Activated naive CD4-positive, alpha-beta T cell treated with anti-CD3 and anti-CD28 coated beads, Interleukin-2, amount 10 ng/mL, durations not matched to agents 7 days and 5 days (primary cell): ENCODE data around the gene NBL1.

ENCODE experiments used
- CTCF ChIA-PET: fragments of 350-600 bp; sonication (Branson Sonifier 250); formaldehyde crosslinking; loops from one replicate; lab custom pipeline; 2021; ENCODE audit warnings: antibody characterized with exemption; lab: Charles Lee
- DNase-seq: peaks from one replicate; pipeline ENCODE4 v3.0.0-alpha.2; 2020
- H3K27ac Mint-ChIP-seq: one replicate; pipeline ENCODE4 v1.8.0; 2021; ENCODE audit warnings: mild to moderate bottlenecking, moderate library complexity, mixed read lengths
- H3K27me3 Mint-ChIP-seq: one replicate; pipeline ENCODE4 v1.8.0; 2021; ENCODE audit warnings: mild to moderate bottlenecking, mixed read lengths
- H3K36me3 Mint-ChIP-seq: one replicate; pipeline ENCODE4 v1.8.0; 2021; ENCODE audit warnings: mixed read lengths
- H3K4me1 Mint-ChIP-seq: one replicate; pipeline ENCODE4 v1.8.0; 2021; ENCODE audit warnings: mixed read lengths
- H3K4me3 Mint-ChIP-seq: one replicate; pipeline ENCODE4 v1.8.0; 2021; ENCODE audit warnings: mild to moderate bottlenecking, moderate library complexity, mixed read lengths
- H3K9me3 Mint-ChIP-seq: one replicate; pipeline ENCODE4 v1.8.0; 2021; ENCODE audit warnings: mixed read lengths

Gene NBL1

GRCh38 chr1:19643602-19644394 is at the start of gene NBL1:
NBL1 (plus strand) TSS chr1:19644311; CDS start chr1:19655031, 10,720 bp downstream.
- H3K9me3 Mint-ChIP-seq = no peaks in the 10 kb centered on the region
- H3K27me3 Mint-ChIP-seq = peaks cover 57% of the 10 kb centered on the region
- peak within 1 kb of the TSS; percentile 99 for H3K4me3 Mint-ChIP-seq
- peaks cover 2% of the 10 kb centered on the region for H3K36me3 Mint-ChIP-seq
- peak; percentile 86 for DNase-seq
- peak within 1 kb of the TSS; percentile 86 for H3K27ac Mint-ChIP-seq
- H3K4me1 Mint-ChIP-seq = peaks cover 36% of the 10 kb centered on the region
- CTCF ChIA-PET = interaction anchor here (0.9 kb wide), 1 partner anchor 10 kb away, joined by 4 read pairs; no protein-coding TSS in a partner anchor

GRCh38 chr1:19596065-19596713 is 47.9 kb upstream of the NBL1 start:
- H3K4me3 Mint-ChIP-seq = peak overlapping the region; percentile 97
- peaks cover 19% of the 10 kb centered on the region for H3K27me3 Mint-ChIP-seq
- peak; percentile 22 for DNase-seq
- peaks cover 22% of the 10 kb centered on the region for H3K36me3 Mint-ChIP-seq
- peak overlapping the region; percentile 100 for H3K27ac Mint-ChIP-seq
- H3K9me3 Mint-ChIP-seq = no peaks in the 10 kb centered on the region
- CTCF ChIA-PET = interaction anchor here (1.2 to 3.6 kb wide), 2 partner anchors 13 to 55 kb away, joined by 3 to 19 read pairs; no protein-coding TSS in a partner anchor
- peaks cover 45% of the 10 kb centered on the region for H3K4me1 Mint-ChIP-seq

GRCh38 chr1:19596714-19597495 is 47.2 kb upstream of the NBL1 start:
- CTCF ChIA-PET = interaction anchor here (0.9 to 3.6 kb wide), 4 partner anchors 8 to 57 kb away, joined by 3 to 19 read pairs (median 6); no protein-coding TSS in a partner anchor
- Mint-ChIP-seq H3K27ac (peak overlapping the region; percentile 100), H3K36me3 (peaks cover 26% of the 10 kb centered on the region), H3K9me3 (no peaks in the 10 kb centered on the region), H3K4me3 (peak overlapping the region; percentile 97), H3K4me1 (peaks cover 49% of the 10 kb centered on the region), H3K27me3 (peaks cover 14% of the 10 kb centered on the region)
- DNase-seq = peak; percentile 98

GRCh38 chr1:19597496-19598309 is 46.4 kb upstream of the NBL1 start:
- peaks cover 7% of the 10 kb centered on the region for H3K27me3 Mint-ChIP-seq
- peak overlapping the region; percentile 97 for H3K4me3 Mint-ChIP-seq
- peaks cover 56% of the 10 kb centered on the region for H3K4me1 Mint-ChIP-seq
- no peaks in the 10 kb centered on the region for H3K9me3 Mint-ChIP-seq
- CTCF ChIA-PET = interaction anchor here (0.6 to 3.6 kb wide), 7 partner anchors 7 to 121 kb away, joined by 3 to 19 read pairs (median 4); no protein-coding TSS in a partner anchor
- peaks cover 33% of the 10 kb centered on the region for H3K36me3 Mint-ChIP-seq
- no peak for DNase-seq
- H3K27ac Mint-ChIP-seq = peak overlapping the region; percentile 100

GRCh38 chr1:19599810-19600209 is 44.3 kb upstream of the NBL1 start:
- Mint-ChIP-seq H3K4me3 (peak overlapping the region; percentile 55), H3K27me3 (peaks cover 5% of the 10 kb centered on the region), H3K36me3 (peaks cover 47% of the 10 kb centered on the region), H3K4me1 (peaks cover 68% of the 10 kb centered on the region), H3K27ac (peak overlapping the region; percentile 93), H3K9me3 (no peaks in the 10 kb centered on the region)
- no peak for DNase-seq
- CTCF ChIA-PET = interaction anchor here (1.6 kb wide), 1 partner anchor 113 kb away, joined by 4 read pairs; no protein-coding TSS in a partner anchor

GRCh38 chr1:19602486-19602885 is 41.6 kb upstream of the NBL1 start:
- CTCF ChIA-PET = no interaction called here
- Mint-ChIP-seq H3K36me3 (peaks cover 51% of the 10 kb centered on the region), H3K9me3 (no peaks in the 10 kb centered on the region), H3K27me3 (no peaks in the 10 kb centered on the region), H3K4me3 (no peak overlapping the region), H3K27ac (no peak overlapping the region), H3K4me1 (peaks cover 81% of the 10 kb centered on the region)
- DNase-seq = no peak

- Mint-ChIP-seq H3K27me3 (no peaks in the 10 kb centered on the region), H3K4me1 (peaks cover 59% of the 10 kb centered on the region), H3K4me3 (peak overlapping the region; percentile 44), H3K9me3 (no peaks in the 10 kb centered on the region), H3K27ac (peak overlapping the region; percentile 83), H3K36me3 (peaks cover 42% of the 10 kb centered on the region)
- no peak for DNase-seq
- CTCF ChIA-PET = interaction anchor here (1.4 kb wide), 1 partner anchor 118 kb away, joined by 3 read pairs; no protein-coding TSS in a partner anchor
These were observed 38.1 kb upstream of the NBL1 start for GRCh38 chr1:19605967-19606366.

- H3K4me3 Mint-ChIP-seq = peak overlapping the region; percentile 44
- peaks cover 53% of the 10 kb centered on the region for H3K4me1 Mint-ChIP-seq
- H3K9me3 Mint-ChIP-seq = no peaks in the 10 kb centered on the region
- H3K27me3 Mint-ChIP-seq = no peaks in the 10 kb centered on the region
- peak overlapping the region; percentile 83 for H3K27ac Mint-ChIP-seq
- CTCF ChIA-PET = interaction anchor here (0.7 kb wide), 1 partner anchor 183 kb away, joined by 3 read pairs; no protein-coding TSS in a partner anchor
- DNase-seq = peak; percentile 83
- peaks cover 36% of the 10 kb centered on the region for H3K36me3 Mint-ChIP-seq
These were observed 37.1 kb upstream of the NBL1 start for GRCh38 chr1:19606817-19607642.

- Mint-ChIP-seq H3K27me3 (no peaks in the 10 kb centered on the region), H3K9me3 (no peaks in the 10 kb centered on the region), H3K27ac (no peak overlapping the region), H3K36me3 (peaks cover 32% of the 10 kb centered on the region), H3K4me1 (peaks cover 54% of the 10 kb centered on the region), H3K4me3 (no peak overlapping the region)
- DNase-seq = no peak
- CTCF ChIA-PET = no interaction called here
These were observed 35.9 kb upstream of the NBL1 start for GRCh38 chr1:19608232-19608631.

- no peak for DNase-seq
- H3K9me3 Mint-ChIP-seq = no peaks in the 10 kb centered on the region
- no peak overlapping the region for H3K4me3 Mint-ChIP-seq
- no peak overlapping the region for H3K27ac Mint-ChIP-seq
- H3K36me3 Mint-ChIP-seq = peaks cover 22% of the 10 kb centered on the region
- CTCF ChIA-PET = no interaction called here
- H3K4me1 Mint-ChIP-seq = peaks cover 48% of the 10 kb centered on the region
- H3K27me3 Mint-ChIP-seq = no peaks in the 10 kb centered on the region
These were observed 33.7 kb upstream of the NBL1 start for GRCh38 chr1:19610282-19610981.

GRCh38 chr1:19612530-19612929 is 31.6 kb upstream of the NBL1 start:
- CTCF ChIA-PET = no interaction called here
- Mint-ChIP-seq H3K36me3 (peaks cover 29% of the 10 kb centered on the region), H3K9me3 (no peaks in the 10 kb centered on the region), H3K27me3 (no peaks in the 10 kb centered on the region), H3K4me3 (no peak overlapping the region), H3K27ac (no peak overlapping the region), H3K4me1 (peaks cover 28% of the 10 kb centered on the region)
- DNase-seq = no peak

- Mint-ChIP-seq H3K9me3 (no peaks in the 10 kb centered on the region), H3K27ac (no peak overlapping the region), H3K27me3 (no peaks in the 10 kb centered on the region), H3K4me1 (peaks cover 22% of the 10 kb centered on the region), H3K36me3 (peaks cover 24% of the 10 kb centered on the region), H3K4me3 (no peak overlapping the region)
- DNase-seq = no peak
- CTCF ChIA-PET = interaction anchor here (1.2 kb wide), 1 partner anchor 271 kb away, joined by 3 read pairs; no protein-coding TSS in a partner anchor
These were observed 30.9 kb upstream of the NBL1 start for GRCh38 chr1:19613171-19613703.
